Measurements from ENCODE around the gene GSTA4.
"Not testable (repeated sequence)": the region's sequence is repeated elsewhere in the genome, so short reads cannot be mapped to it uniquely, and the experiment has no call there.

GSTA4 gene

DNA sequence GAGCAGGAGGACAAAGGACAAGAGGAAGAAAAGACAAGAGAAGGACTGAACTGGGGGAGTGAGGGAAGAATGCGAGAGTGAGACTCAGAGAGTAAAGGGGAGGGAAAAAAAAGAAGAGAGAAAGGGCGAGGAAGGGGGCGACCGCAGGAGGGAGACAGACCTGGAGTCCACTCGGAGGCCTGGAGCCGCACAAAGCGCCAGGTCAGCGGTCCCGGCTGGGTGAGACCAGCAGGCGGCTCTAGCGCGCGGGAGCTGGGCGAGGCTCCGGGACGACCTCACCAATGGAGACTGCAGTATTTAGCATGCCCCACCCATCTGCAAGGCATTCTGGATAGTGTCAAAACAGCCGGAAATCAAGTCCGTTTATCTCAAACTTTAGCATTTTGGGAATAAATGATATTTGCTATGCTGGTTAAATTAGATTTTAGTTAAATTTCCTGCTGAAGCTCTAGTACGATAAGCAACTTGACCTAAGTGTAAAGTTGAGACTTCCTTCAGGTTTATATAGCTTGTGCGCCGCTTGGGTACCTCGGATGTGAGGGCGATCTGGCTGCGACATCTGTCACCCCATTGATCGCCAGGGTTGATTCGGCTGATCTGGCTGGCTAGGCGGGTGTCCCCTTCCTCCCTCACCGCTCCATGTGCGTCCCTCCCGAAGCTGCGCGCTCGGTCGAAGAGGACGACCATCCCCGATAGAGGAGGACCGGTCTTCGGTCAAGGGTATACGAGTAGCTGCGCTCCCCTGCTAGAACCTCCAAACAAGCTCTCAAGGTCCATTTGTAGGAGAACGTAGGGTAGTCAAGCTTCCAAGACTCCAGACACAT, at the start of gene GSTA4:
GSTA4 (minus strand) TSS at position 196 of the 824 bp plus-strand sequence. CDS start 1,041 bp downstream, outside the sequence.
- H3K36me3 ChIP-seq, H3K9me3 ChIP-seq: not testable (repeated sequence)
- H3K27ac ChIP-seq = peak within 1 kb of the TSS; percentile 95

GRCh38 chr6:53044572-53044971, 49.5 kb upstream of the GSTA4 start:
- peaks cover 86% of the 10 kb centered on the region for H4K20me1 ChIP-seq
- no peak overlapping the region for H3K4me3 ChIP-seq
- H3K4me2 ChIP-seq = no peak overlapping the region
- H3K36me3 ChIP-seq = peaks cover 46% of the 10 kb centered on the region
- peaks cover 17% of the 10 kb centered on the region for H3K4me1 ChIP-seq
- no peak for TF ChIP-seq Cebpa-rat (IDR thresholded peaks at IDR 0.05)
- no peaks in the 10 kb centered on the region for H3K9me3 ChIP-seq
- no peak overlapping the region for H3K27ac ChIP-seq
- H3K9ac ChIP-seq = no peak overlapping the region
- H3K27me3 ChIP-seq = no peaks in the 10 kb centered on the region

More for the DNA sequence above, at the start of gene GSTA4:
- not testable (repeated sequence) for H3K27me3 ChIP-seq, H4K20me1 ChIP-seq
- Histone ChIP-seq H3K4me1 (peaks cover 16% of the 10 kb centered on the region), H3K4me2 (peak within 1 kb of the TSS; percentile 84), H3K4me3 (peak within 1 kb of the TSS; percentile 75), H3K9ac (peak within 1 kb of the TSS; percentile 92)

DNA sequence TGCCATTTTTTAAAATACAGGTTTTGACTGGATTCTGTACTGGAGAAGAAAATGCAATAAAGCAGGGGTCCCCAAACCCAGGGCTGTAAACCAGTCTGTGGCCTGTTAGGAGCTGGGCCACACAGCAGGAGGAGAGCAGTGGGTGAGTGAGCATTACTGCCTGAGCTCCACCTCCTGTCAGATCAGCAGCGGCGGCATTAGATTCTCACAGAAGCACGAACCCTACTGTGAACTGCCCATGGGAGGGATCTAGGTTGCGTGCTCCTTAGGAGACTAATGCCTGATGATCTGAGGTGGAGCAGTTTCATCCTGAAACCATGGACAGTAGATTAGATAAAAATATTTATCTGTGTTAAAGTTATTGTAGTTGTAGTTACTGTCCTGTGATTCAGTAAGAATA, 49.0 kb upstream of the GSTA4 start:
- peaks cover 49% of the 10 kb centered on the region for H3K36me3 ChIP-seq
- TF ChIP-seq Cebpa-rat (IDR thresholded peaks at IDR 0.05) = no peak
- H4K20me1 ChIP-seq = peaks cover 86% of the 10 kb centered on the region
- H3K4me3 ChIP-seq = no peak overlapping the region
- H3K27ac ChIP-seq = no peak overlapping the region
- H3K27me3 ChIP-seq = no peaks in the 10 kb centered on the region
- H3K9ac ChIP-seq = no peak overlapping the region
- H3K4me2 ChIP-seq = no peak overlapping the region
- peaks cover 12% of the 10 kb centered on the region for H3K4me1 ChIP-seq
- H3K9me3 ChIP-seq = no peaks in the 10 kb centered on the region

GRCh38 chr6:53043581-53043980, 48.5 kb upstream of the GSTA4 start:
- H3K4me1 ChIP-seq = peaks cover 7% of the 10 kb centered on the region
- no peaks in the 10 kb centered on the region for H3K27me3 ChIP-seq
- no peak overlapping the region for H3K27ac ChIP-seq
- peaks cover 86% of the 10 kb centered on the region for H4K20me1 ChIP-seq
- H3K9ac ChIP-seq = no peak overlapping the region
- H3K9me3 ChIP-seq = no peaks in the 10 kb centered on the region
- no peak overlapping the region for H3K4me2 ChIP-seq
- no peak overlapping the region for H3K4me3 ChIP-seq
- H3K36me3 ChIP-seq = peaks cover 54% of the 10 kb centered on the region
- no peak for TF ChIP-seq Cebpa-rat (IDR thresholded peaks at IDR 0.05)

- H3K9ac ChIP-seq = no peak overlapping the region
- H3K4me3 ChIP-seq = no peak overlapping the region
- H4K20me1 ChIP-seq = peaks cover 80% of the 10 kb centered on the region
- no peaks in the 10 kb centered on the region for H3K27me3 ChIP-seq
- no peaks in the 10 kb centered on the region for H3K4me1 ChIP-seq
- H3K27ac ChIP-seq = no peak overlapping the region
- H3K4me2 ChIP-seq = no peak overlapping the region
- peaks cover 67% of the 10 kb centered on the region for H3K36me3 ChIP-seq
- no peaks in the 10 kb centered on the region for H3K9me3 ChIP-seq
- no peak for TF ChIP-seq Cebpa-rat (IDR thresholded peaks at IDR 0.05)
These were observed 47.0 kb upstream of the GSTA4 start for GRCh38 chr6:53042112-53042511.

GRCh38 chr6:53041356-53041755, 46.3 kb upstream of the GSTA4 start:
- Histone ChIP-seq H3K36me3 (peaks cover 68% of the 10 kb centered on the region), H3K27me3 (no peaks in the 10 kb centered on the region), H4K20me1 (peaks cover 72% of the 10 kb centered on the region), H3K9me3 (no peaks in the 10 kb centered on the region), H3K27ac (no peak overlapping the region), H3K4me2 (no peak overlapping the region), H3K4me3 (no peak overlapping the region), H3K9ac (no peak overlapping the region), H3K4me1 (no peaks in the 10 kb centered on the region)
- TF ChIP-seq Cebpa-rat (IDR thresholded peaks at IDR 0.05) = no peak

DNA sequence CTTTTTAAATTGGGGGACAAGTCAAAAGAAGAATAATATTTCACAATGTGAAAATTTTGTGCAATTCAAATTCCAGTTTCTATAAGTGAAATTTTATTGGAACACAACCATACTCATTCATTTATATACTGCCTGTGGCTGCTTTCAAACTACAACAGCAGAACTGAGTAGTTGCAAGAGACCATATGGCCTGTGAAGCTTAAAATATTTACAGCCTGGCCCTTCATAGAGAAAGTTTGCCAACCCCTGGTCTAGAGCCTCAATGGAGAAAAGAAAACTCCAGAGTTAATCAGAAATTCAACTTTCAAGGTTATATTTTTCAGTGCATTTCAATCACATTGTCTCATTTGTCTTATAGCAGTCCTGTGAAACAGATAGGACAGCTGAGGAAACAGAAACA, 43.5 kb upstream of the GSTA4 start:
- Histone ChIP-seq H3K36me3 (peaks cover 85% of the 10 kb centered on the region), H3K27me3 (no peaks in the 10 kb centered on the region), H3K27ac (no peak overlapping the region), H4K20me1 (peaks cover 70% of the 10 kb centered on the region), H3K4me1 (no peaks in the 10 kb centered on the region), H3K9ac (no peak overlapping the region), H3K4me2 (no peak overlapping the region), H3K4me3 (no peak overlapping the region), H3K9me3 (no peaks in the 10 kb centered on the region)
- no peak for TF ChIP-seq Cebpa-rat (IDR thresholded peaks at IDR 0.05)

- H3K4me2 ChIP-seq = no peak overlapping the region
- no peak for TF ChIP-seq Cebpa-rat (IDR thresholded peaks at IDR 0.05)
- peaks cover 66% of the 10 kb centered on the region for H4K20me1 ChIP-seq
- H3K36me3 ChIP-seq = peaks cover 89% of the 10 kb centered on the region
- H3K27ac ChIP-seq = no peak overlapping the region
- no peak overlapping the region for H3K4me3 ChIP-seq
- no peaks in the 10 kb centered on the region for H3K27me3 ChIP-seq
- H3K9ac ChIP-seq = no peak overlapping the region
- no peaks in the 10 kb centered on the region for H3K9me3 ChIP-seq
- H3K4me1 ChIP-seq = no peaks in the 10 kb centered on the region
These were observed 43.1 kb upstream of the GSTA4 start for GRCh38 chr6:53038141-53038540.

GRCh38 chr6:53035549-53036213, 40.6 kb upstream of the GSTA4 start:
- H3K27ac ChIP-seq = no peak overlapping the region
- TF ChIP-seq Cebpa-rat (IDR thresholded peaks at IDR 0.05) = no peak
- no peak overlapping the region for H3K9ac ChIP-seq
- H3K4me2 ChIP-seq = no peak overlapping the region
- no peaks in the 10 kb centered on the region for H3K9me3 ChIP-seq
- H4K20me1 ChIP-seq = peaks cover 47% of the 10 kb centered on the region
- H3K4me3 ChIP-seq = no peak overlapping the region
- H3K27me3 ChIP-seq = no peaks in the 10 kb centered on the region
- no peaks in the 10 kb centered on the region for H3K4me1 ChIP-seq
- H3K36me3 ChIP-seq = peaks cover 94% of the 10 kb centered on the region

GRCh38 chr6:53033764-53034163, 38.7 kb upstream of the GSTA4 start:
- no peaks in the 10 kb centered on the region for H3K4me1 ChIP-seq
- no peaks in the 10 kb centered on the region for H3K27me3 ChIP-seq
- no peak overlapping the region for H3K4me3 ChIP-seq
- no peak for TF ChIP-seq Cebpa-rat (IDR thresholded peaks at IDR 0.05)
- H3K9ac ChIP-seq = no peak overlapping the region
- H3K36me3 ChIP-seq = peaks cover 94% of the 10 kb centered on the region
- H3K9me3 ChIP-seq = no peaks in the 10 kb centered on the region
- H3K4me2 ChIP-seq = no peak overlapping the region
- H4K20me1 ChIP-seq = peaks cover 34% of the 10 kb centered on the region
- no peak overlapping the region for H3K27ac ChIP-seq
